NCI-H748 (cell line): Measurements from ENCODE around the gene SAP30L.
A peak's percentile ranks its signal among the peaks of the same experiment; 100 is the strongest.

Experiments
- DNase-seq: peaks from one replicate; lab custom pipeline; 2025; ENCODE audit not compliant: unreplicated experiment; lab: John Stamatoyannopoulos, UW

SAP30L gene, protein sequence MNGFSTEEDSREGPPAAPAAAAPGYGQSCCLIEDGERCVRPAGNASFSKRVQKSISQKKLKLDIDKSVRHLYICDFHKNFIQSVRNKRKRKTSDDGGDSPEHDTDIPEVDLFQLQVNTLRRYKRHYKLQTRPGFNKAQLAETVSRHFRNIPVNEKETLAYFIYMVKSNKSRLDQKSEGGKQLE

DNA sequence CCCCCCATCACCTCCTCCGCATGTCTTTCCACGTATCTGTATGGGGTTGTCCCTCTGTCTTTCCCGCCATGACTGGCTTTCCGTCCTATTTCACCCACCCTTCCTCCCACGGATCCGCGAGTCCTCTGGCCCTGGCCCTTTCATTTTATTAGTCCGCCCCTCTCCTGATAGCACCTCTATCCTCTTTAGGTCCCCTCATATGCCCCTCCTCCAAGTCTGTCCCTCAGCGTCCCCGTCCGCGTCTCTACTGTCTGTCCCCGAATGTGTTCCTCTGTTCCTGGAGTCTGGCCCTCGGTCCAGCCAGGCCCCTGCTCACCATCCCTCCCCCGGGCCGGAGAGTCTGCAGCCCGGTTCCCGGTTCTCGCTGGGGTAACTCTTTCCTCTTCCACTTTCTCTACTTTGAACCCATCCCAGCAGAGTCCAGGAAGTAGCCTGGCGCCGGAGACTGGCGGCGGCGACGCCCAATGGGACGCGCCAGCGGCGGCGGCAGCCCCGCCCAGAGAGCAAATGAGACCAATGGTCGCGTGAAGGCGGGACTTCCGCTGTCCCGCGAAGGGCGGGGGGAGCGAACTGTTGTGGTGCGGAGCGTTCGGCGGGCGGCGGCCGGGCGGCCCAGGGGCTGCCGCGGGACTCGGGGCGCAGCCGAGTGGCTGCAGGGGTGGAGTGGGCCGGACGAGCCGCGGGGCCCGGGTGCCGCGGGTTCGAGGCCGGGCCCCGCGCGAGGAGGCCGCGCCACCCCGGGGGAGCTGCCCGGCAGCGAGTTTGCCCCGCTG is at the start of gene SAP30L:
SAP30L (plus strand) TSS at position 576 of the 773 bp plus-strand sequence. CDS start 608 bp downstream, outside the sequence.
- peak; percentile 94 for DNase-seq

DNA sequence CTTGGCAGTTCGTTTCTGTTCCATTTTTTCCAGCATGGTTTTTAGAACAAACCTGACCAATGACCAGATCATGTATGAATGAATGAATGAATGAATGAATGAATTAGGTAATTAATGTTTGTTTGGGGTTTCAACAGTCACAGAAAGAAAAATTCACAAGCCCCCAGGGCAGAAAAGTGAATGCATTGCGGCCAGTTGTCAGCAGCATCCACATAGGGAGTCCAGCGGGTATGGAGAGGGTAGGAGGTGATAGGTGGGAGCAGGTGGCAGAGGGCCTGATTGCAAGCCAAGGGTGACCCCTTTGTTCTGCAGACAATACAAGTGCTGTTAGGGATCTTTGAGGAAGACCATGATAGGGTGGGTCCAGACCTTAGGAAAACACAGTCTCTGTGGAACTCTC is 49.7 kb upstream of the SAP30L start:
- no peak for DNase-seq

DNA sequence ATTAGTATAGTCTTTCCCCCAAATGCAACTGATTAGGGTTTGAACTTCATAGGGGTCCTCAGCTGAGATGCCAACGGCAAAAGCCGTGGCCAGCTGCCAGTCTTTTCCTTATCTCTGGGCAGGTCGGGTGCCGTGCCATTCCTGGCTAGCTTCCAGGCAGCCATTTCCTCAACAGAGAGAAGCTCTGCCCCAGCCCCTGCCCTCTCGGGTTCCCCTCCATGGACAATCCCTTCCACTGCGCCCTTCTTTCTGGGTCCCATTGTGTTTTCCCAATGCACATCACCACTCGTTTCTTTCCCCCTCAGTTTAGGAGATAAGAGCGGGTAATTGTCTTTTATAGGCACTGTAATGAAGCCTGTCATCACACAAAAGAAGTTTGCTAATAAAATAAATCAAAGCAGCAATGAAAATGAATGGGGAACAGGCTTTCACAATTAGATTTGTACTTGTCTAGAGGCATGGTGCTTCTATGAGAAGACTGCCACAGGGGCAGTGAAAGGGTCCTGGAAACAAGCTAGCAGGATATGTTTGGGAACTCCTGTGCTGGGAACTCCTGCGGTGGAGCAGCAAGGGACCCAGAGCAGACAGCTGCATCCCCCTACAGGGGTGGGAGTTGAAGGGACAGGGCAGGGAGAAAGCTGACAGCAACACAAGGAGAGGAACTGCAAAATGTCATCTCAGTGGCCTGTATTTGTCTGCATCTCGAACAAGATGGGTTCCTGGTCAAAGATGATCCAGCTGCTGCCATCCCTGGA is 48.0 kb upstream of the SAP30L start:
- peak; percentile 81 for DNase-seq

DNA sequence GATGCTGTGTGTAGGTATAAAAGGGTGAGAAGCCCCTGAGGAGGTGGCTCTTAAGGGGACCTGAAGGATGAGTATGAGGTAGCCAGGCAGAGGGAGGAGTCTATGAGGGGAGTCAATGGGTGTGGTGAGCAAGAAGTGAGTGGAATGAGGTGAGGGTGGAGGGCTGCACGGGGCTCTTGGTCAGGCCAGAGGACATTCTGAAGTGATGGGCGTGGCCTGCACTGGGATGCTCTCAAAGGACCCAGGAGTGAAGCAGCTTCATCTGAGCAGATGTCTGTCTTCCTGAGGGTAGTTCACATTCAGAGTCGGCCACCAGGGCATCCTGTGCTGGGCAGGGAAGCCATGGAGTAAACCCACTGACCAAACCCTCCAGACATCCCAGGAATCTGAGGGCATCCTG is 45.1 kb upstream of the SAP30L start:
- no peak for DNase-seq

DNA sequence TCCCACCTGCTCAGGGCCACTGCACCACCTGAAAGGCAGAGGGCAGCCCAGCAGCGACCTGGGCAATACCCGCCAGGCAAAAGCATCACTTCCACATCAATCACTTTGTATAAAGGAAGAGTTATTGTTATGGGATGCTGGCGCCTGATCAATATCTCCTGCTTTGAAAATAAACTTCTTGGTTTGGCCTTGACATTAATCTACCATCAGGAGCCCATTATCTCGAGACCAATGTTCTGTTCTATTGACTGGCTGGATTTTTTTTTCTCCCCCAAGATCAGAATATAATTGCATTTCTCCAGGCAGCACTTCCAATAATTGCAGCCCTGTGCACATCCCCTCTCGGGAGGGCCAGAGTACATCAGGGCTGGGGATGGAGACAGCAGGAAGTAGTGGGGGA is 44.4 kb upstream of the SAP30L start:
- DNase-seq: no peak

DNA sequence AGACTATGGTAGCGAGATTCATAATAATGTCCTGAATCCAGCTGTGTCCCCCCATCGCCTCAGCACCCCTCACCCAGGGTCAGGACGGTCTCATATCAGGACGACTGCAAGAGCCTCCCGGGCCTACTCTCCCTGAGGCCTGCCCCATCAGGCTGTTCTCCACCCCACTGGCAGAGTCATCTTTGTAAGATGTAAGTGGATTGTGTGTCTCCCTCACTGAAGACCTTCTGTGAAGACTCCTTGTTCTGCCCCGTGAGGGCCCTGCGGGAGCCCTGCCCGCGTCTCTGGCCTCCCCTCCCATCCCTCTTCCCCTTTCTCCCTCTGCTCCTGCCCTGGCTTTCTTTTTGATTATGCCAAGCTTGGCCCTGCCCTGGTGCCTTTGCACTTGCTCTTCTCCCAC is 43.9 kb upstream of the SAP30L start:
- no peak for DNase-seq

DNA sequence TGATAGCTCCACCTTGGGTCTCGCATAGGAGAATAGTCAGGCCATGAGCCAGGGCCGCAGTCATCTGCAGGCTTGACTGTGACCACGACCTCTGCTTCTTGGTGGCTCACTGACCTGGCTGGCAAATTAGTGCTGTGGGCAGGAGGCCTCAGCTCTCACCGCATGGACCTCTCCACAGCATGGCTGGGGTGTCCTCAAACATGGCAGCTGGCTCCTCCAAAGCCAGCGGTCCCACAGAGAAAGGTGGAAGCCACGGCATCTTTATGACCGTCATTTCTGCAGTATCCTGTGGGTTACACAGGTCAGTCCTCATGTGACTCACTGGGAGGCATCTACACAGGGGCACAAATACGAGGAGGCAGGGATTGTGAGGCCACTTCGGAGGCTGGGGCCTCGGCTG is 43.2 kb upstream of the SAP30L start:
- DNase-seq: no peak

DNA sequence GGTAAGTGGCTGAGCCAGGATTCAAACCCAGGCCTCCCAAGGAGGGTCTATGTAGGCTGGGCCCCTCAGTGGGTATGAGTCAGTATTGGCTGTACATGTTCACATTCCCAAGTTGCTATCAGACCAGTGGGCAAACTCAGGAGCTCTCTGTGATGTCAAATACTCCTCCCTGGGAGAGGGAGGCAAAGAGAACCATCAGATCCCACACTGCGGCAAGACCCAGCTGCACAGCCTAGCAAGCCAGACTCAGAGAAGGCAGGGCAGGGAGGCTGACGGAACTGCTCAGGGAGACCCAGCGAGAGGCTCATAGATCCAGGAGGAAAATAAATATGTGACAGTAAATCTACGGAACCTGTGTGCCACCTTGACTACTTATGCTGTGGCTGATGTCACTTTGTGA is 42.6 kb upstream of the SAP30L start:
- DNase-seq: no peak

DNA sequence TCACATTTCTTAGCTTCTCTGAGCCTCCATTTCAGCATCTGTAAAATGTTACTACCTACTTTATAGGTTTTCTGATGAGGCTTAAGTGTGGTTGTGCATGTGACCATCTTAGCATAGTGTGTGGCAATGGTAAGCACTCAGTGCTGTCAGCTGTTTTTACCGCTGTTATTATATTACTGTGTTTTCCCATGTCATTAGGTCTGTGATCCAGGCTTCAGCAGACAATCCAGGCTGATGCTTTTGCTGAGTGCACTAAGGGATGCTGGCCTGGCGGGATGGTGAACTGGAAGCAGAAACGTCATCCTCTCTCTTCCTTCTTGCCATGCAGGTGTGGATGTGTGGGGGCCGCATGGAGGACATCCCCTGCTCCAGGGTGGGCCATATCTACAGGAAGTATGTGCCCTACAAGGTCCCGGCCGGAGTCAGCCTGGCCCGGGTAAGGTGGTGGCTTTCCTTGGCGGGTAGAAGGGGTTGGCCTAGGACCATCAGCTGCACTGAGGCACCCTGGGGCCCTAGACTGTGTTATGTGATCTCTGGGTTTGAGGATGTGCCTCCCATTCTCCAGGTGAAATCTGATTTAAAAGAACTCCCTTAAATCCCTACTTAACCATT is 41.9 kb upstream of the SAP30L start:
- peak; percentile 19 for DNase-seq

DNA sequence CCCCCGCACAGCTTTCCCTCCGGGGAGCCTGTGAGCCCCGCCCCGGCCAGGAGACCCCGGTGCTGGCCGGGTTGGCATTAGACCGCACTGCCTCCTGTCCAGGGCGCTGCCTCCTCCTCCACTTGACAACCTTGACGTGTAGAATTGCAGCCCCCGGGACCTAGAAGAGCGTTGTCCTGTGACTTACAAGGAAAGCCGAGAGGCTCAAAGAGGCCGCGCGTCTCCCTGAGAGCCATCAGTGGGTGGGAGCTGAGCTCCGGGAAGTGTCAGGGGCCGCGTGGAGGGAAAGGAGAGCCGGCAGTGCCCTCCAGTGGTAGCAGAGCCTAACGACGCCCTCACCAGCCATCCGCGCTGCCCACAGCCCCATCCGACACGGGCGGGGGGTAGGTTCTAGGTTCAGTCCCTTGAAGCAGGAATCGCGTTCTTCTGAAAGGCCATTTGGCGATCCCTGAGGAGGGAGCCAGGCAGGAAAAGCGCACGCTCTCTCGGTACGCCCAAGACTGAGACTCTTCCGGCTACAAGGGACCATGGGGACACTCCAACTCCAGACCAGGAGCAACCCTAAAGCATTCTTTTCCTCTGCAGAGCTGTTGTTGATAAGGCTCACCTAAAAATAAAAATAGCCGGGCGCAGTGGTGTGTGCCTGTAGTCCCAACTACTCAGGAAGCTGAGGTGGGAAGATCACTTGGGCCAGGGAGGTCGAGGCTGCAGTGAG is 40.6 kb upstream of the SAP30L start:
- peak; percentile 80 for DNase-seq

DNA sequence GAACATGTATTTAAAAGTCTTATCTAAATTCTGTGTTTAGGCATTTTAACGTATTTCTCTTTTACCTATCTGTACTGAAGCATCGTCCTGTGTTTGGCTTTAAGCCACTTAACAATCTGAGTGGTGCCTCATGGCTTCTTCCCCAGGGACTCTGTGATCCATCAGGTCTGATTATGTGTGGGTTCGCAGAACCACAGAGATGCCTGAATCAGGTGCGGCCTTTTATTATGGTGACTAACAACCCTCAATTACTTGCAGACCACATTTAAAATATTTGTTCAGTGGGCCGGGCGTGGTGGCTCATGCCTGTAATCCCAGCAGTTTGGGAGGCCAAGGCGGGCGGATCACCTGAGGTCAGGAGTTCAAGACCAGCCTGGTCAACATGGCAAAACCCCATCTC is 39.6 kb upstream of the SAP30L start:
- DNase-seq: no peak

DNA sequence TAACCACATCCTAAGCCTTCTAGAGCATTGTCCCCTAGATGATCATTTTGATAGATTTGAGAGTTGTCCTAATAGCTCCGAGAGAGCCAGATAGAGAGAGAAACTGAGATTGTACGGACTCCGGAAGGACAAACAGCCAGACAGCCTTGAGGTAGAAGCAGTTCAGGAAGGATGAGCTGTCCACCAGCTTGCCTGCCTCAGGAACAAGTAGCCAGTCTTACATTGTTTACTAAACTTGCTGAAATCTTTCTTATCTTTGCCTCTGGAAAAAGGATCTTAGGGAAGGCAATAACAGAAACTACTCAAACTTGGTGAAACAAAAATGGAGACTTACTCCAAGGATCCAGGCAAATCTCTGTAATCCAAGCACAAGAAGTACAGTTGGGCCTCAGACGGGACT is 39.0 kb upstream of the SAP30L start:
- DNase-seq: no peak

DNA sequence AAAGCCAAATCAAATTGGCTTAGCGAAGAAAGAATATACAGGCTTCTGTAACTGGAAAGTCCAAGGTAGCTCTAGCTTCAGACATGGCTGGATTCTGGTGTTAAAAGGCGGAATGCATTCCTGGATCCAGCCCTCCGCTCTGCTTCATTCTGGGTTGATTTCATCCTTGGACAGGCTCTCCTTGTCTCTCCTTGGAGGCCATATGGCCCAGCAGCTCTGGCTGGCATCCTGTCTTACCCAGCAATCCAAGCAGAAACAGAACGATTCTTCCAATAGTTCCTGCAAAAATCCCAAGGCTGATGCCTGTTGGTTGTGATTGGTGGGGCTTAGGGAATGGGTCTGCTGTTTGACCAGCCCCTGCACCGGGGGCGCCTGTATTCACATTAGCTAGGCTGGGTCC is 37.0 kb upstream of the SAP30L start:
- DNase-seq: no peak

DNA sequence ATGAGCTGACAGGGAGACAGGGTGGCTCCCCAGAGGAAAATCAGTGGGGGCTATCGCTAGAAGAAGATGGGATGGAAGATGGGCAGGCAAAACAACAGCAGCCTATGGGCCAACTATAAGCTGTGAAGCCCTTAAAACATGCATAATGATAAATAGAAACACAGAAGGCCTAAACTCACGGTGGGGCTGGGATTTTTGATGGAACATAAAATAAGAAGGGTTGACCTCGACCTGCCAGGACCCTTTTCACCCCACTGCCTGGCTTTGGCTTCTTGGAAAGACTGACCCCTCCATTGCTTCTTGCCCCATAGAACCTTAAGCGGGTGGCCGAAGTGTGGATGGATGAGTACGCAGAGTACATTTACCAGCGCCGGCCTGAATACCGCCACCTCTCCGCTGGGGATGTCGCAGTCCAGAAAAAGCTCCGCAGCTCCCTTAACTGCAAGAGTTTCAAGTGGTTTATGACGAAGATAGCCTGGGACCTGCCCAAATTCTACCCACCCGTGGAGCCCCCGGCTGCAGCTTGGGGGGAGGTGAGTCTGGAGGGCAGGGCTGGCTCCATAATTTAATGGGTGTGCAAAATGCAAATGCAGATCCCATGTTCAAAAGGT is 36.5 kb upstream of the SAP30L start:
- no peak for DNase-seq

DNA sequence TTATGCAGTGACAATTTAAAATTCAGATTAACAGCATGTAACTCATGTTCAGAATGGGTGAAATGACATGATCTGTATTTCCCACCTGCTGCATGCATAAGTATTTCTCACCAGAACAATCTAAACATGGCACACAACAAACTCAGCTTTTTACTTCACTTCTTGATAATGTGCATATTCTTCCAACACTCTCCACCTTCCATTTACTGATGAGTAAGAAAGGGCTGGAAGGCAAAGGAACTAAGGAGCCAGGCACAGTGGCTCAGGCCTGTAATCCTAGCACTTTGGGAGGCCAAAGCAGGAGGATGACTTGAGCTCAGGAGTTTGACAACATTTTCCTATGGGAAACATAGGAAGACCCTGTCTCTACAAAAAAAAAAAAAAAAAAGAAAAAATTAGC is 35.8 kb upstream of the SAP30L start:
- no peak for DNase-seq

DNA sequence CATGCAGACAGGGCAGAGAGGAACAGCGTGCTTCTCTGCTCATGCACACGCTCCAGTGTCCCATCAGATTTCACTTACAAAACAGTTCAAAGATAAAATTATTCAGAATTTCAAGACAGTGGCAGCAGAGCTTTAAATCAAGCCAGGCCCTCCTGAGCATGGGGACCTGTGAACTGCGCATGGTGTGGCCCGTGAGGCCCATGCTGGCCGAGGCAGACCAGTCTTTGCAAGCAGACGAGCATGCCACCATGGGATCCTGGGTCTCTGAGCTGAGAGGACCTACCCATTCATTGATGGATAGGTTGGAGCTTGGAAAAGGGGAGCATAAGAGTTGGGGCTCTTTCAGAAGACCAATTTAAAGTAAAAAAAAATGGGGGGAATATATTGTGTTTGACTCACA is 35.0 kb upstream of the SAP30L start:
- DNase-seq: no peak

DNA sequence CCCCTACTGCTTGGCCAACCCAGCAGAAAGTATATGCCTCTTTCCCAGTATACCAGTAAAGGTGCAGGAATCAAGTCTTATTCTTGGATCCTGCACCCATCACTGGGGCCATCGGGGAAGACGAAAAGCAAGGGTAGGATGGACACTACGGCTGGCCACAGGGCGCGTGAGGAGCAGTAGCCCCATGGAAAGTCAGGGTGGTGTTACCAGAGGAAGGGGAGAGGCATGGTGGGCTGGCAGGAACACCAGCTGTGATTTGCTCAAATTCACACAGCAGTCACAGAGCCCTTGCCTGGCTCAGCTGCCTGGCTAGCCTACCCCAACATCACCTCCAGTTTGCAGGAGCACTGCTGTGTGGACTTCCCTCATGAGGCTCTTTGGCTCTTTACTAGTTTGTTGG is 34.5 kb upstream of the SAP30L start:
- DNase-seq: no peak

DNA sequence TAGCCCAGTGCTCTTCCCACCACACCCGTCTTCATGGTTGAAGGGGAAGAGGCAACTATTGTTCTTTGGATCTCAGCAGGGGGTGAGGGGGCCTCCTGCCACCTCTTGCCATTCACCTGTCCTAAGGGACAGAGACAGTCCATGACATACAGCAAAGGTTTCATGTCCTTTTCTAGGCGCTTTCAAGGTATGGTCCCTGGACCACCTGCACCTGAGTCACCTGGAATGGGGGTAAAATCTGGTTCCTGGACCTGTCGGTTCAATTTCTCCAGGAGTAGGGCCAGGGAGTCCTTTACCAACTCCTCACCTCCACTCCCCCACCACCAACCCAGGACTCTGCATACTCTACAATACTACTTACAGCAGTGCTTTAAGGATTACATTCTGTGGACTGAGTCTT is 33.5 kb upstream of the SAP30L start:
- no peak for DNase-seq

DNA sequence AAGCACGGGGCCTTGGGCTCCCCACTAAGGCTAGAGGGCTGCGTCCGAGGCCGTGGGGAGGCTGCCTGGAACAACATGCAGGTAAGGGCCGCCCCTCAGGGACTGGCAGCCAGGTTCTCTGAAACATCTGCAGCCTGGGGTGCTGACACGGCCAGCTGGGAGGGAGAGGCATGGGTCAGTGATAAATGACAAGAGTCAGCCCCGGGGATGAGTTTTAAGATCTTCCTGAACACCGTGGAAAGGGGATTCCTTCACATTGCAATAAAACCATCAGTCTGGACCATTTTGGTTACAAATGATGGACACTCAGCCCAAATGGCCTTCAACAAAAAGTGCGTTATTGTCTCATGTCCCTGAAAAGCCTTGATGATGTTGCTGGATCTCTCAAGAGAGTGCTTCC is 32.9 kb upstream of the SAP30L start:
- no peak for DNase-seq

DNA sequence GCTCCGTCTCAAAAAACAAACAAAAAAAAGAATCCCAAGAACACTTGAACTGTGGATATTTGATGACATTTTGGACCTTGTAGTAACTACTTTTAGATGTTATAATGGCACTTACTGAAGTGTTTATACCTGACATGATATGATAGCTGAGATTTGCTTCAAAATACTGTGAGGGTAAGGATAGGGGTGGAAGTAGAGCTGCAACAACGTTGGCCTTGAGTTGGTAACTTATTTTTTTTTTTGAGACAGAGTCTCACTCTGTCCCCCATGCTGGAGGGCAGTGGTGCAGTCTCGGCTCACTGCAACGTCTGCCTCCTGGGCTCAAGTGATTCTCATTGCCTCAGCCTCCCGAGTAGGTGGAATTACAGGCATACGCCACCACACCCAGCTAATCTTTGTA is 30.7 kb upstream of the SAP30L start:
- DNase-seq: no peak

DNA sequence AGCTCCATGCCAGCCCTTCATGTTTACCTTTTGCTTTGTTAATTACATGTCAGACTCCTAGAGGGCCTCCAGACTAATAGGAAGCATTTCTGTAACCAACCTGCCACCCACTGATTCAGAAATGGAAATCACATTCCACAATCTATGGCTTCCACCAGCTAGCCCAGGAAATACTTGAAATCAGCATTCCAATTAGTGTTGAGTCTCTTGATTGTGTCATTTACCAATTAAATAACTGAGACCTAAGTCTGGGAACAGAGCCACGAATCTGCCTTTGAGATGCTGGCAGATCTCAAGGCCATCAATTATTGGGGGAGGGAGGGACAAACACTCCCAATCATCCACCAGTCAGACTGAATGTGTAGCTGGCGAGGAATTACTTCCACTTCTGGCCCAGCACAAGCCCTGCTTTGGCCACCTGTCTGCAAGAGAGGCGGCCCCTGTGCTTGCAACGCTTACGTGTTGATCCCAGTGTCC is 27.4 kb upstream of the SAP30L start:
- DNase-seq: no peak
